ENCODE results near the gene BTAF1. TPM values are rescaled to one million over a fixed set of nuclear protein-coding genes. Genes with fewer than 3 reads are reported as not detected.

Gene BTAF1
- polyA plus RNA-seq, 1 donor (not counting 4 experiments of a cell fraction or from before 2014, with no cell fraction given) = 42.9 TPM

DNA sequence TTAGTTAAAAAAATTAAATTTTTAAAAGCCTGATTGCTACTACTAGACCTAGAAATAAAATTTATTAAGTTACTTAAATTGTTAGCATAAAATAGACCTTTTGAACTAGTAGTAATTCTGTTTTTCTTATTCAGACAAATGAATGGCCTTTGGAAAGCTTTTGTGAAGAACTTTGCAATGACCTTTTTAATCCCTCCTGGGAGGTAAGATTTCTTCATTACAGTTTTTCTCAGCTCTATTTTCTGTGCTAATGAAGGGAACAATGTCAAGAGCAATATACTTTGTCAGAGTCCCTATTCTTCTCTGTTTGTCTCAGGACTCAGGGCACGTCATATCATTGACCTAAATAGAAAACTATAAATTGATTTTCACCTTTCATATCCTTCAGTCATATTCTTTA is 33.5 kb downstream of the BTAF1 start:
- no peak overlapping the region for H3K27ac ChIP-seq (ENCODE audit: control insufficient read depth, insufficient read depth, low read length)
- peaks cover 24% of the 10 kb centered on the region for H3K4me1 ChIP-seq (ENCODE audit: control insufficient read depth, extremely low read depth, insufficient read depth, low read length)
- H3K79me2 ChIP-seq (ENCODE audit: control insufficient read depth, insufficient read depth, low read length) = no peaks in the 10 kb centered on the region
- H3K4me2 ChIP-seq (ENCODE audit: control insufficient read depth, extremely low read depth, insufficient read depth, low read depth, low read length) = no peak overlapping the region
- DNase-seq (ENCODE audit: low read depth, low spot score) (no peak), FAIRE-seq (no peak)
- H3K9me1 ChIP-seq (ENCODE audit: control insufficient read depth, extremely low read depth, insufficient read depth, low read length) = peaks cover 3% of the 10 kb centered on the region
- no peaks in the 10 kb centered on the region for H4K20me1 ChIP-seq (ENCODE audit: control insufficient read depth, extremely low read depth, insufficient read depth, low read length)
- H2AFZ ChIP-seq (ENCODE audit: control insufficient read depth, low read length) = no peak overlapping the region
- H3K36me3 ChIP-seq (ENCODE audit: control insufficient read depth in 2 of 2, extremely low read depth in 1 of 2, insufficient read depth in 2 of 2, low read length in 2 of 2) = peaks cover 11 to 27% of the 10 kb centered on the region in 2 experiments
- H3K4me3 ChIP-seq (ENCODE audit: control insufficient read depth in 2 of 3, extremely low read depth in 1 of 3, insufficient read depth in 2 of 3, low read depth in 1 of 3, low read length in 3 of 3) = no peak overlapping the region
- no peaks in the 10 kb centered on the region for H3K27me3 ChIP-seq (ENCODE audit: control insufficient read depth, extremely low read depth, insufficient read depth, low read length)
- dilution Hi-C loops (cut with MboI; ENCODE audit: extremely low pct_ligation_motif_present, low sequenced_read_pairs) = no loop called here
- H3K9ac ChIP-seq (ENCODE audit: control insufficient read depth, extremely low read depth, insufficient read depth, low read length) = no peak overlapping the region
- no peaks in the 10 kb centered on the region for H3K9me3 ChIP-seq (ENCODE audit: control insufficient read depth, low read depth, low read length)
- TF ChIP-seq, protein P1, sequence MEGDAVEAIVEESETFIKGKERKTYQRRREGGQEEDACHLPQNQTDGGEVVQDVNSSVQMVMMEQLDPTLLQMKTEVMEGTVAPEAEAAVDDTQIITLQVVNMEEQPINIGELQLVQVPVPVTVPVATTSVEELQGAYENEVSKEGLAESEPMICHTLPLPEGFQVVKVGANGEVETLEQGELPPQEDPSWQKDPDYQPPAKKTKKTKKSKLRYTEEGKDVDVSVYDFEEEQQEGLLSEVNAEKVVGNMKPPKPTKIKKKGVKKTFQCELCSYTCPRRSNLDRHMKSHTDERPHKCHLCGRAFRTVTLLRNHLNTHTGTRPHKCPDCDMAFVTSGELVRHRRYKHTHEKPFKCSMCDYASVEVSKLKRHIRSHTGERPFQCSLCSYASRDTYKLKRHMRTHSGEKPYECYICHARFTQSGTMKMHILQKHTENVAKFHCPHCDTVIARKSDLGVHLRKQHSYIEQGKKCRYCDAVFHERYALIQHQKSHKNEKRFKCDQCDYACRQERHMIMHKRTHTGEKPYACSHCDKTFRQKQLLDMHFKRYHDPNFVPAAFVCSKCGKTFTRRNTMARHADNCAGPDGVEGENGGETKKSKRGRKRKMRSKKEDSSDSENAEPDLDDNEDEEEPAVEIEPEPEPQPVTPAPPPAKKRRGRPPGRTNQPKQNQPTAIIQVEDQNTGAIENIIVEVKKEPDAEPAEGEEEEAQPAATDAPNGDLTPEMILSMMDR (optimal IDR thresholded peaks at IDR 0.05 in 1 of 3, IDR thresholded peaks at IDR 0.05 in 1 of 3, conservative IDR thresholded peaks at IDR 0.05 in 1 of 3; ENCODE audit: extremely low read depth in 1 of 3, insufficient read depth in 2 of 3, low read length in 3 of 3) = no peak
- TF ChIP-seq EZH2 (IDR thresholded peaks at IDR 0.05; ENCODE audit: low read length) = no peak

DNA sequence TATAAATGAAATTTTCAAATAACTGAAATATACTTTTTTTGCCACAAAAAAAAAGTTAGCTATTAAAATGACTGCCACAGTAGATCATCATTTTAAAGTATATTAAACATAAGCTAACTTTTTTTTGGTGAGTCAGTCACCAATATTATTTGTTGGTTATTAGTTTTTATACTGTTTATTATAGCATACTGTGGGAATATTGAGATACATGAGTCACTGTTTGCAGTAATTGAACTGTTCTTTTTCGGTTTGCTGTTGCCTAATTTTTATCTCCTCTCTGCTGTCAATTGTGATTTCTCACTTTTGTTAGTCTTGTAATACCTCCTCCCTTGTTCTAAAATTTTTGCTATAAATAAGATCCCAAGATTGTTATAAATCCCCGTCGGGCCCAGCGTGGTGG is 45.7 kb downstream of the BTAF1 start:
- TF ChIP-seq EZH2 (IDR thresholded peaks at IDR 0.05; ENCODE audit: low read length) = no peak
- TF ChIP-seq, protein P1 (optimal IDR thresholded peaks at IDR 0.05 in 1 of 3, IDR thresholded peaks at IDR 0.05 in 1 of 3, conservative IDR thresholded peaks at IDR 0.05 in 1 of 3; ENCODE audit: extremely low read depth in 1 of 3, insufficient read depth in 2 of 3, low read length in 3 of 3) = no peak
- H3K4me1 ChIP-seq (ENCODE audit: control insufficient read depth, extremely low read depth, insufficient read depth, low read length) = peaks cover under 1% of the 10 kb centered on the region
- no peaks in the 10 kb centered on the region for H3K9me3 ChIP-seq (ENCODE audit: control insufficient read depth, low read depth, low read length)
- no peaks in the 10 kb centered on the region for H3K27me3 ChIP-seq (ENCODE audit: control insufficient read depth, extremely low read depth, insufficient read depth, low read length)
- no peak for FAIRE-seq
- H3K9me1 ChIP-seq (ENCODE audit: control insufficient read depth, extremely low read depth, insufficient read depth, low read length) = no peaks in the 10 kb centered on the region
- H3K27ac ChIP-seq (ENCODE audit: control insufficient read depth, insufficient read depth, low read length) = no peak overlapping the region
- H3K36me3 ChIP-seq (ENCODE audit: control insufficient read depth in 2 of 2, extremely low read depth in 1 of 2, insufficient read depth in 2 of 2, low read length in 2 of 2) = peaks cover 1 to 5% of the 10 kb centered on the region in 2 experiments
- no peak overlapping the region for H3K4me3 ChIP-seq (ENCODE audit: control insufficient read depth in 2 of 3, extremely low read depth in 1 of 3, insufficient read depth in 2 of 3, low read depth in 1 of 3, low read length in 3 of 3)
- no peaks in the 10 kb centered on the region for H3K79me2 ChIP-seq (ENCODE audit: control insufficient read depth, insufficient read depth, low read length)
- no peak overlapping the region for H2AFZ ChIP-seq (ENCODE audit: control insufficient read depth, low read length)
- H3K9ac ChIP-seq (ENCODE audit: control insufficient read depth, extremely low read depth, insufficient read depth, low read length) = no peak overlapping the region
- dilution Hi-C loops (cut with MboI; ENCODE audit: extremely low pct_ligation_motif_present, low sequenced_read_pairs) = no loop called here
- no peak for DNase-seq (ENCODE audit: low read depth, low spot score)
- no peaks in the 10 kb centered on the region for H4K20me1 ChIP-seq (ENCODE audit: control insufficient read depth, extremely low read depth, insufficient read depth, low read length)
- no peak overlapping the region for H3K4me2 ChIP-seq (ENCODE audit: control insufficient read depth, extremely low read depth, insufficient read depth, low read depth, low read length)

Measured in keratinocyte (primary cell).